Choroid plexus epithelial cell (primary cell): ENCODE data around the gene RUSF1.

ENCODE experiments used
- DNase-seq: peaks from one replicate; pipeline ENCODE4 v3.0.0-alpha.2; 2010; ENCODE audit warnings: low read depth
- H3K4me3 ChIP-seq: 2 replicates; pipeline ENCODE4 v1.5.1; 2011; ENCODE audit warnings: low read depth, mild to moderate bottlenecking, control low read depth, low read length, moderate library complexity
- CTCF ChIP-seq: conservative IDR thresholded peaks from 2 replicates; pipeline ENCODE4 v1.5.1; 2011; ENCODE audit warnings: low read depth, mild to moderate bottlenecking, control low read depth, inconsistent platforms, low read length, moderate library complexity

RUSF1 gene

DNA sequence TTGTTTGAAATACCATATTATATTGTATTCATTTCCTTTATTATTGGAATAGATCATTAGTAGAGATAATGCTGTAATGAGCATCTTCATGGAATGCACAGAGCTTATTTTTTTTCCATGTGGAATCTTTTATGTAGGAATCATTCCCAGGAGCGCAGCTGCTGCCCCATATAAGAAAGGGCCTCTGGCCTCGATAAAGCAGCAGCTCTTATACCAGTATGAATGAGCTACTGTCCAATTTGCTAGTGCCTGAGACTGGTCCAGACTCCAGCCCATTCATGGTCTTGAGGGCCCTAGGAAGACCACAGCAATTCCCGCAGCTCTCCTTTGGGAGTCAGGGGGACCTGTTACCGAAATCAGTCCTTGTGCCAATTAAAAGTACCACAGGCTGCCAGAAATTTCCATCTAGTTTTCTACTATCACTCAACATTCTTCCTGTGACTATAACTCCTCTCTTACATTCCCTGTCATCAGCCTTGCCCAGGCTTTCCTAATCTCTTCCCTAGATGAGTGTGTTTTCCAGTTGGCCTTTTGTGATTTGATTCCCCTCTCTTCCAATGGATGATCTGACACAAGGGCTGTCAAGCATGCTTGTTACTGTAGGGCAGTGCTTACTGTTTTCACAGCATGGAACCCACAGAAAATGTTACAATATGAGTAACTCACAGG is 67.5 kb downstream of the RUSF1 start:
- no peak for DNase-seq
- TF ChIP-seq CTCF, result no peak

DNA sequence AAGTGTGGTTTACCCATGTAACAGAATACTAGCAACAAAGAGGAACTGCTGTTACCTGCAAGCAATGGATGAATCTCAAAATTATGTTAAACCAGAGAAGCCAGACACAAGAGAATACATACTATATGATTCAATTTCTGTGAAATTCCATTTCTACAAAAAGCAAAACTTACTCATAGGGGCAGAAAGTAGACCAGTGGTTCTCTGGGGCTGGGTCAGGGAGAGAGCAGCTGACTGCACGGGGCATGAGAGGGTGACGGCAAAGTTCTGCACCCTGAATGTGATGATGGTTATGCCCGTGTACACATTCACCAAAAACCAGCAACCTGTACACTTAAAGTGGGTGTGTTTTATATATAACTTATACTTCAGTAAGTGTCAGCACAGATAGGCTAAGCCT is 68.7 kb downstream of the RUSF1 start:
- H3K4me3 ChIP-seq, result no peak overlapping the region
- DNase-seq, result no peak
- no peak for TF ChIP-seq CTCF

More for the DNA sequence above, 67.5 kb downstream of the RUSF1 start:
- no peak overlapping the region for H3K4me3 ChIP-seq
